GM18502 (cell line): ENCODE measurements around the gene PHF21B.
"Not testable (repeated sequence)": the region's sequence is repeated elsewhere in the genome, so short reads cannot be mapped to it uniquely, and the experiment has no call there.

ENCODE experiments used
- ATAC-seq: cut with Tn5 transposase; IDR thresholded peaks from one replicate; pipeline ENCODE4 v1.9.1; 2021; ENCODE audit warnings: mild to moderate bottlenecking; ENCODE audit not compliant: unreplicated experiment, poor library complexity

PHF21B gene

DNA sequence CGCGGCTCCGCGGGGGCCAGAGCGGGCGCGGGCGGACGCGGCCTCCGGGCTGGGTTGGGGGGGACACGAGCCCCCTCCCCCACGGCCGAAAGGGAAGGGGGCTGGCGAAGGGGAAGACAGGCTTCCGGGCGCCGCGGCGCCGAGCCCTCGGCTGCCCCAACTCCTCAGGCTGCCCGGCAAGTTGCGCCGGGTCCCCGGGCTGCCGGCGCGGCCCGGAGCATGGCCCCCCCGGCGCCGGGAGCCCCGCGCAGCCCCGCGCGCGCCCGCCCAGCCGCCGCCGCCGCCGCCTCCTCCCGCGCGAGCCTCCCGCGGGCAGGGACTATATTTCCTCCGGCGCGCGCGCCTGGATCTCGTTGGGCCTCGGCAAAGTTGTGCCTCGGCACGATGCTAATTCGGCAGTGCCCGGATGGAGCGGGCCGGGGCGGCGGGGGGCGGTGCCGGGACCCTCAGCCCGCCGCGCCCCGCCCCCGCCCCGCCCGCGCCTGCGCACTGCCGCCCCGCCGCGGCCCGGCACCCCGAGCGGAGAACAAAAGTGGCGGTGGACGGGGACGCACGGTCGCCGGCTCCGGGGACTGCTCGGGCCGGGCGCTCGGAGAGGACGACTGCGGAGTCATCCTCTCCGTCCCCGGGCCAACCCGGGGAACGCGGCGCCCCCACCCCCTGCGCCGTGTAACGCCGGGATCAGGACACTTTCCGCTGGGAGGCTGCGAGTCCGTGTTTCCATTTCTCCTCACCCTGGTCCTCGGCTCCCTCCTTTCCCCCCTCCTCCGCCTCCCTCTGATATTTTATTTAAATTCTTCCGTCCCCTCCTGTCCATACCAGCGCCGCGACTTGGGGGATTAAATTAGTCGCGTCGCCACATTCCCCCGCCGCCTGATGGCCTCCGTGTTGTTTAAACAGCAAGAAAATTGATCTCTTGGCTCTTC lies at the start of gene PHF21B:
TSS of gene PHF21B (minus strand) at position 400 of the 926 bp plus-strand sequence. CDS start 456 bp downstream, outside the sequence.
- no peak for ATAC-seq

DNA sequence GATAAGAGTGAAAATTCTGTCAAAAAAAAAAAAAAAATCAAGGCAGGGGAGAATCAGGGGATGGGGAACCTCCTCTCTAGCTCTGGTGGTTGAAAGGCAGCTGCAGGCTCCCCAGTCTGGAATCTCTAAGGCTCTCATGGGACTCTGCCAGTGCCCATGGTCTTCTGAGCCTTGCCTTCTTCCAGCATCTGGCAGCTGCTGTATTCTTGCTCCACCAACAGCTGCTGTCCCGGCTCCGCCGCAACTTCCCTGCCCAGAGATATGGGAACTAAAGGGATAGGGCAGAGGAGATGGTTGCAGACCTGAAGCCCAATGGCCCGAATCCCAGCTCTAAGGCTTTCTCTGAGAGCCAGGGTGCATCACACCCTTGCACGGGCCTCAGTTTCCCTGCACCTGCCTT lies 49.5 kb upstream of the PHF21B start:
- no peak for ATAC-seq

DNA sequence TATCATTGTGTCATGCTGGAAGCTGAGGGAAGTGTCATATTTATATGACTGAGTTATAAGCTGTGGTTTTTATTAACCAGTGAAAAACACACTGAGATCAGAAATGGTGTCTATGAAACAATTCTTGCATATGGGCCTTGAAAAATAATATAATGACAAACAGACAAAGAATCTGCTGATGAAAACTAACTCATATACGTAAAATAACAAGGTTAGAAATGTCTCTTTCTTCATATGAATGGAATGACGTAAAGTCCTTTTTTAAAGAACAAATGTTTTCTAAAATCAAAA lies 48.8 kb upstream of the PHF21B start:
- ATAC-seq = no peak

DNA sequence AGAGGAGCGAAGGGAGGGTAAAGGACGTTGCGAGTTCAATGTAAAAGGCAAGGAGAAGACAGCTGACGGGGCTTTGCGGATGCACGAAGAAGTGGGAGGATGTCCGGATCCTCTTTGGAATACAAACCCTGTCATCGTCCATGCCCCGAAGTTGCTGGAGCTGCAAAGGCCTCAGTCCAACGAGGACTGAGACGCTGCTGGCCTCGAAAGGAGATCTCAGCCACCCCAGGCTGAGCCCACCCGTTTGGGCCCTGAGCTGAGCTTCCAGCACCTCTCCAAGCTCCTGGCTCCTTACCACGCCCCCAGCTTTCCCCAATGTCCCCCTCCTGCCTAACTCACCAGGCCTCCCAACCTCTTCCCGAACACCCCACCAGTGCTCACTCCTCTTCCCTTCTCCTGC lies 46.1 kb upstream of the PHF21B start:
- no peak for ATAC-seq

DNA sequence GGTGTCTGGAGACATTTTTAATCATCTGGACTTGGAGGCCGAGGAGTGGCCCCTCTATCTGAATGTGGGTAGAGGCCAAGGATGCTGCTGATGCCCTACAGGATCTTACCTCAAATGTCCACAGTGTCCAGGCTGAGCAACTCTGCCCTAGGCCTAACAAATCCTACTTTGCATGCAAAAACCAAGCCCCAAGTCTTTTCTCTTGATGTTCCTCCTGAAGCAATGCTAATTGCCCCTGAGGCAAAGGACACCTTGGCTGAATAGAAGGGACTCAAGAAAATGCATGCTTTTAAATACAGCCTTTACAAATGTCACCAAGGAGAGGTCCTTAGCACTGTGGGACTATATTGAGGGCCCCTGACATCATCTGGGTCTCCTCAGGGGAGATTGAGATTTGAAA lies 43.8 kb upstream of the PHF21B start:
- no peak for ATAC-seq

DNA sequence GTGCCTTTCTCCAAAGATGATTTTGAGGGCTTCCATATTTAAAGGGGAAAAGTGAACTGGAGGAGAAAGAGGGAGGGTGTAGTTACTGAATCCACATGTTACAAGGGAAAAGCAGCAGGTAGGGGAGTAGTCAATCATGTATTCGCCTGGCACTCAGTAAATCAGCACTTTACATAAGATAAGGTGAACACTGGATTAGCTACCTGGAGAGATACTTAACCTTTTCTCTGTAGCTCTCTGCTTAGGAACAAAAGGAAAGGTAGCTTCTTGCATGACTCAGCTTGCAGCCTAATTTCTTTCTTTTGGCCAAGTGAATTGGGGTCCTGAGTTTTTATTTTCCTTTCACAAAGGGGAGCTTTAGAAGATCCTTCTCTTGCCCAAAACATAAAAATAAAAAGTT lies 43.3 kb upstream of the PHF21B start:
- ATAC-seq = no peak

DNA sequence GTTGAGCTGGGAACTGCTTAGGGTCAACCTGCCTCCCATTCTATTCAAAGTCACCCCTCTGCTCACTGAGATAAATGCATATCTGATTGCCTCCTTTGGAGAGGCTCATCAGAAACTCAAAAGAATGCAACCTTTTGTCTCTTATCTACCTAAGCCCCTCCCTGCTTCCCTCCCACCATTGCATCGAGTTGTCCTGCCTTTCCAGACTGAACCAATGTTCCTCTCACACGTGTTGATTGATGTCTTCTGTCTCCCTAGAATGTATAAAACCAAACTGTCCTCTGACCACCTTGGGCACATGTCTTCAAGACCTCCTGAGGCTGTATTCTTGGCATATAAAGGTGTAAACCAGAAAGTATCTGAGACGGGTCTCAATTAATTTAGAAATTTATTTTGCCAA lies 42.9 kb upstream of the PHF21B start:
- not testable (repeated sequence) for ATAC-seq

DNA sequence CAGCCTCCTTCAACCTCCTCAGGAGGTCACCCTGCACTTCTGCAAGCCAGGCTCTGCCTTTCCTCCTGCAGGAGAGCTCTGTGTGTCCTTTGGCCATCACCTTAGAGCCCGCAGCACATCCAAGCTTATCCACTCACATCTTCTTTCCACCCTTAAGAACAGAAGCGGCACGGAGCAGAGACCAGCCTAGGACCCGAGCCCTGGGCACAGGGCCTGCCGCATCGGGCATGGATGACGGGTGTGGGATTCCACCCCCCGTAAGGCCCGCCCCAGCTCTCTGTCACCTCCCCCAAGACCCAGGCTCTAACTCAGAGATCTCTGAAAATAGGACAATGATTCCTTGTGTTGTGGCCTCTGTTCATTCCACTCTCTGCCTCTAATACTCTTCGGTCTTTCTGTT lies 42.1 kb upstream of the PHF21B start:
- ATAC-seq = no peak

DNA sequence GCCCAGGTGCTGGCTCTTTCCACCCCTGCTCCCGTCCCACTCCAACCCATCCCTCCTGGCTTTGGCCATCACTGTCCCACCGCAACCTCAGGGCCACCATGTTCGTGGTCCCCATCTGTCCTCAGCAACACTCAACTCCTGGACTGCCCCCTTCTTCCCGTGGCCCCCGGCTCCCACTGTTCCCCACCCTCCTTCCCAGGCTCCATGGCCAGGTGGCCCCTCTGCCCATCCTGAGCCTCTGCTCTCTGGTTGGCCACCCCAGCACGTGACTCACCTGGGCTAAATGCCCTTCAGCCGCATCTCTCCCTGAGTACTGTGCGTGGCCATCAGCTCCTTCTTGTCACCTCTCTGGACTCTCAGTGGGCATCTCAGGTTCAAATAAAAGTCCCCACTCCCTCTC lies 41.6 kb upstream of the PHF21B start:
- ATAC-seq = no peak

DNA sequence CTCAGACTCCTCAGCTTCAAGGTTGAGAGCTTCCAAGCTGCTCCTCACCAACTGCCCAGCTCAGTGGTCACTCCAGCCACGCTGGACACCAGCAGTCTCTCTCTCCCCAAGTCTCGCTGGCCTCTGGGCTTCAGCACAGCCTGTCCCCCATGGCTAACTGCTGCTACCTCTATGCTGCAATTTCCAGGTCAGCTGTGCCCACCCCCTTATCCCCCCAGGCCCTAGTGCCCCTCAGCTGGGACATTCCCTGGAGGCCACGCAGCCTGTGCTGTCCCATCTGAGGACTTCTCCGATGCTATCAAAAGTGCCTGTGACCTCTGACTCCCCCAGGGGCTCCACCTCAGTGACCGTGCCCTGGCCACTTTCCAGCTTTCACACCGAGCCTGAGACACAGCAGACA lies 37.5 kb upstream of the PHF21B start:
- ATAC-seq = no peak

DNA sequence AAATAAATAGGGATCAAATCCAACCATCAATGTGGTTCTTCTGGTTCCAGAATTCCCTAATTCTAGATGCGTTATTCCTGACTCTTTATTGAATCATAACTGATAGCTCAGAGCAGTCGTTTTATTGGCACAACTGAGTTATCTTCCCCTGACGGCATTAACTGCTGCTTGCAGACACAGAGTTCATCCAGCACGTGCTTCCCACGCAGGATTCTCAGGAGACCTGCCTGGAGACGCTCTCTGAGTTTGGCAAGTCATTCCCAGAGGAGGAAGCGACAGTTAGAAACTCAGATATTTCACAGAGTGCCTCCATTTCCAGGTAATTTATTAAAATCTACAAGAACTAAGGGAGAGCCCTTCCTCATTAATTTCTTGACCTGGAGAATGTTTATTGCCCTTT lies 35.4 kb upstream of the PHF21B start:
- ATAC-seq = no peak

DNA sequence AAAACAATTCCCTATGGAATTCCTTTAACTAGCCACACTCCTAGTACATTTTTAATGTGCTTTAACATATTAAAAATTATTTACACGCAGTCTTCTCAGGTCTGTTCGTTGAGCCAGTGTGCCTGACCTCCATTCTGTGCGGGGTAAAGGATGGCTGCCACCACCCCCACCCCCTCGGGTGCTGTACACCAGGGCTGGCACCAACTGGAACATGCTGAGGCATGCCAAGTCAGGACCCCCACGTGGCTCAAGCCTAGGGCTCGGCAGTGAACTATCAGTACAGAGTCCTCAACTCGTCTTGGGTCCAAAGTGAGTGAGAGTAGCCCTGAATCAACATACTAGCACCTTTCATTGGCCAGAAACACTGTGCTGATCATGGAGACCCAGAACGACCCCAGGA lies 32.5 kb upstream of the PHF21B start:
- no peak for ATAC-seq

DNA sequence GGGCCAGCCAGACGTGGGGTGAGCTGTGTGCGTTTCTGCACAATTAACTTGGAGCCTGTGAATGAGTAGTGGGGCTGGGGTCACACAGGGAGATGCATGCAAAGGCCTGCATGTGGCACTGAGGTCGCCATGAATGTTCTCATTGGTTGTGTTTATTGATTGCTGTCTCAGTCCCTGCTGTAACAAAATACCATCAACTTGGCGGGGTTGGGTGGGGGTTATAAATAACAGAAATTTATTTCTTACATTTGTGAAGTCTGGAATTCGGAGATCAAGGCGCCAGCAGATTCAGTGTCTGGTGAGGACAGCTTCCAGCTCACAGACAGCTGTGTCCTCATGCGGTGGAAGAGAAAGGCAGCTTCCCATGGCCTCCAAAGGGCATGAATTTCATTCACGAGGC lies 29.3 kb upstream of the PHF21B start:
- no peak for ATAC-seq

DNA sequence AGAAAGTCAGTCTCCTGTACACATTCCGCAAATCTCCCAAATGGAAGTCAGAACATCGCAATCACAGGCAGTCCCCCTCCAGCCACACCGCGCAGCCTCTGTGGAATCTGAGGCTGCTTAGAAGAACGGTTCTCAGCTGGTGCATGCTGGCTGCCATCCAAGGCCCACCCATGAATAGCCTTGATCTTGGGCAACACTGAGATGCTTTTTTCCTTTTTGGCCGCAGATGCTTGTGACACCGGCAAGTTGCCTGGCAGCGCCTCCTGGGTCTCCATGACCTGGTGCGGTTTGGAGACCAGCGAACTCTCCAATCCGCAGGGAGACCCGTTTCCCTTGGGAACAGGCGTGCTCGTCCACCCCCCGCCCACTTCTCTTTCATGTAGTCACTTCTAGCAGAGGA lies 26.3 kb upstream of the PHF21B start:
- no peak for ATAC-seq

DNA sequence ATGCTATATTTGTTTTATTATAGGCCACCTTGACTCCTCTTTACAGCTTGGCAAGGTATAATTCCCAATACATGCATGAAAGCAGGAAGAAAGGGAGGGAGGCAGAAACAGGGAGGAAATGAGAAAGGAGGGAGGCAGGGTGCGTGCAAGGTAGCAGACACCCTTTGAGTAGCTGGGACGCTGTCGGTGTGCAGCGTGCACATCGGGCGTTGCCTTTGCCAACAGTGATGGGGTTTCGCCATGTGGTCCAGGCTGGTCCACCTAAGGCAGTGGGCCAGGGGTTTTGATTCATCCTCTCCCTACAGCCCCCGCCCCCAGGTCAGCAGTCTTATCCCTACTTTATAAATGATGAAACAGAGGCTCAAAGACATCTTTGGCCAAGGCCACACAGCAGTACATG lies 25.0 kb upstream of the PHF21B start:
- ATAC-seq = no peak

DNA sequence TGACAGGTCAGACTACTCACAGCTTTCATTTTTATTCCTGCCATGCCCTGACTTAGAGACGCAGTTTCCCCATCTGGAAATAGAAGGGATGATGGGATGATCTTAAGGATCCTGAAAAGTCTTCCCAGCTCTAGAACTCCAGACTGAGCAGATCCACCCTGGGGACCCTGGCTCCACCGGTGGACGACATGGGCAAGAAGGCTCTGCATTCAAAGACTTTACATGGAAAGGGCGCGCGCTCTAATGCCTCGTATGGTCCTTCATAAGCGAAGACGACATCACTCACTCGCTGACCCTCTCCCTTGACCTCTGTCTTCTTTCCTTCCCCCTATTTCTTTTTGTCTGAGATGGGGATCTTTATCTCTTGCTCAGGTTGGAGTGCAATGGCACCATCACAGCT lies 24.4 kb upstream of the PHF21B start:
- ATAC-seq = no peak

DNA sequence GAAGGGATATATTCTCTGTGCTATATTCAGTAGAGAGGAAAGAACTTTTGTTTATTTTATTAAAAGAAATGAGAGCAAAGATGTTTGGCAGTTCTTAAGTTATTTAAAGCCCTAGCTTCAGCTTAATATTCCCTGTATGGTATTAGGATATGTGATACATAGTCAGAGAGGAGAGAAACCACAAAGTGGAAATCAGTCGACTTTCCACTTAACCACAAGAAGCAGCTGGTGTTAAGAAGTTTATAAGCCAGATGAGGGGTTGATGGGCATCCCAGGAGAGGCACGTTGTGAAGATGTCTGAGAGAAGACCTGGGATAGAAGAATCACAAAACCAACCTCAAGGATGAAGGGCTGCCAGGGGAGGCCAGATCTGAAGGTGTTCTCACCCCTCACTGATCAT lies 23.3 kb upstream of the PHF21B start:
- ATAC-seq = no peak

DNA sequence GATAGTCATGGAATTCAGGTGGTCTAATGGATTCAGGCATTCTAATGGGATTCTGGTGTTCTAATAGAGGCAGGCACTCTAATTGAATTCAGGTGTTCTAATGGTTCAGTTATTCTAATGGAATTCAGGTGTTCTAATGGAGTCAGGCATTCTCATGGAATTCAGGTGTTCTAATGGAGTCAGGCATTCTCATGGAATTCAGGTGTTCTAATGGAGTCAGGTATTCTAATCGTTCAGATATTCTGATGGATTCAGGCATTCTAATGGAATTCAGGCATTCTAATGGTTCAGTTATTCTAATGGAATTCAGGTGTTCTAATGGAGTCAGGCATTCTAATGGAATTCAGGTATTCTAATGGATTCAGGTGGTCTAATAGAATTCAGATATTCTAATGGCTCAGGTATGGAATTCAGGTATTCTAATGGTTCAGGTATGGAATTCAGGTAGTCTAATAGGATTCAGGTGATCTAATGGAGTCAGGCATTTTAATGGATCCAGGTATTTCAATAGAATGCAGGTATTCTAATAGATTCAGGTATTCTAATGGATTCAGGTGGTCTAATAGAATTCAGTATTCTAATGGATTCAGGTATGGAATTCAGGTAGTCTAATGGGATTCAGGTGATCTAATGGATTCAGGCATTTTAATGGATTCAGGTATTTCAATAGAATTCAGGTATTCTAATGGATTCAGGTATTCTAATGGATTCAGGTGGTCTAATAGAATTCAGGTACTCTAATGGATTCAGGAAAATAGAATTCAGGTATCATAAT lies 22.0 kb upstream of the PHF21B start:
- no peak for ATAC-seq

DNA sequence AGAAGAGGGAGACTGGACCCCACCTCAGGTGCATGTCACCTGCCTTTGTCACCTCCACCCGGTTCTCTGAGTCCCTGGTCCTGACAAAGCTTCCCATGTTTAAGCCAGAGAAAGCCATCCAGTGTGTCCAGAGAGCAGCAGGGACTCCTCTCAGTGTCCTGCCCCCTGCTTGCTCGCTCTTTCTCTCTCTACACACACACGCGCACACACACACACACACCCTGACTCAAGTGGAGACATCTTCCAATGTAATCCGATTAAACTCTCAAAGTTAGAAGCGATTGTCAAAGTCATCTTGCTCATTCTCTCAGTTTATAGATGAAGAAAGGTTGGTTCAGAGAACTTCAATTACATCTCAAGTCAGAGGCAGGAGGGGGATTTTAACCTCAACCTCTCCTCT lies 19.7 kb upstream of the PHF21B start:
- ATAC-seq = no peak

DNA sequence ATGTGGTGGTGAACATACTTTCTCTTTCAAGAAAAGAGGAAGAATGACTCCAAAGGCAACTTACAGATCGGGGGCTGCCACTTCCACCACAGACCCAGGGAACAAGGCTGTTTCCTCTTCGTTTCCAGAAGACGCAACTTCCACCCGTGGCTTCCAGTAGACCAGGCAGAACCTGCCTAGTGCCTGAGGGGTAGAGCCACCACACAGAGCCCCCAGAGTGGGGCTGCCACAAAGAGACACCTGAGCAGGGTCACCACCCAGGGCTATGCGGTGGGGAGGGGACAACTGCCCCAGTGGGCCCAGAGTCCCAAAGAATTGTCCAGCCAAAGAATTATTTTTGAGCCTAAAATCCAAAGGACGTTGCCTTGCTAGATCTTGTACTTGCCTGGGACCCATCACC lies 16.7 kb upstream of the PHF21B start:
- no peak for ATAC-seq

DNA sequence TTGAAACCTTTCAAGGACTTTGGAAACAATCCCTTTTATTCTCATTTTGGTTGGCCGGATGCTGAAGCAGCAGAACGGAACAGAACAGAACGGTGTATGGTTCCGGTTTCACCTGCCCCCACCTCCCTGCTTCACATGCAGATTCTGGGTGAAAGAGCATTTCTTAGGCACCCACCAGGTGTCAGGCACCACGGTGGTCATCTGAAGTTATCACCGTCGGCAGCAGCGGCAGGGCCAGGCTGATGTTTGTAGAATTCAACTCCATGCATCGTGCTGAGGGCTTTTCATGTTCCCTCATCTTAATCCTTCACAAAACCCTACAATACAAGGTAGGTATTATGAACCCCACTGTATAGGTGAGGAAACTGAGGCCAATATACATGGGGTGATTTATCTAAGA lies 13.6 kb upstream of the PHF21B start:
- ATAC-seq = no peak
